NCI-H146 (cell line): Measurements from ENCODE around the gene RABGEF1.
A peak's percentile ranks its signal among the peaks of the same experiment; 100 is the strongest.
"Not testable (repeated sequence)": the region's sequence is repeated elsewhere in the genome, so short reads cannot be mapped to it uniquely, and the experiment has no call there.

Experiments used
- DNase-seq: peaks from one replicate; lab custom pipeline; 2025; lab: John Stamatoyannopoulos, UW

Gene RABGEF1

GRCh38 chr7:66765322-66766025, 24.9 kb downstream of the RABGEF1 start:
- not testable (repeated sequence) for DNase-seq

DNA sequence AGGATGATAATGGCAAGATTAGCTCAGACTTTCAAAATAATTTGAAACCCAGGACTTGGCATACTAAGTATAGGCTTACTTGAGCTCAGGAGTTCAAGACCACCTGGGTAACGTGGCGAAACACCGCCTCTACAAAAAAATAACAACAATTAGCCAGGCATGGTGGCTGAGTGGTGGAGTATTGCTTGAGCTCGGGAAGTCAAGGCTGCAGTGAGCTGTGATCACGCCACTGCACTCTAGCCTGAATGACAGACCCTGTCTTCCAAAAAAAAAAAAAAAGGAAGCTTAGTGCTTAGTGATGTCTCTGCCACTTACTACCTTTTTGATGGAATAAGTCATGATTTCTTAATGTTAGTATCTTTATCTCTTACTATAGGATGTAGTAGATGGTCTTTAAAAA, 25.5 kb downstream of the RABGEF1 start:
- no peak for DNase-seq

DNA sequence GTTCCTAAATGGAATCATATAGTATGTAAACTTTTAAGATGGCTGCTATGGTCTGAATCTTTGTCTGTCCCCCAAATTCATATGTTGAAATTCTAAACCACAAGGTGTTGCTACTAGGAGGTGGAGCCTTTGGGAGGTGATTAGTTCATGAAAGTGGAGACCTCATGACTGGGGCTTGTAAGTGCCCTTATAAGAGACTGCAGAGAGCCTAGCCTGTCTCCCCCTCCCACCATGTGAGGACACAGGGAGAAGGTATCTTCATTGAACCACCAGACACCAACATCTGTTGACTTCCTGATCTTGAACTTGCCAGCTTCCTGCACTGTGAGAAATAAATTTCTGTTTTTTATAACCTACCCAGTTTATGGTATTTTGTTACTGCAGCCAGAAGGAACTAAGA, 27.0 kb downstream of the RABGEF1 start:
- DNase-seq: not testable (repeated sequence)

GRCh38 chr7:66768865-66769832, 28.6 kb downstream of the RABGEF1 start:
- no peak for DNase-seq

DNA sequence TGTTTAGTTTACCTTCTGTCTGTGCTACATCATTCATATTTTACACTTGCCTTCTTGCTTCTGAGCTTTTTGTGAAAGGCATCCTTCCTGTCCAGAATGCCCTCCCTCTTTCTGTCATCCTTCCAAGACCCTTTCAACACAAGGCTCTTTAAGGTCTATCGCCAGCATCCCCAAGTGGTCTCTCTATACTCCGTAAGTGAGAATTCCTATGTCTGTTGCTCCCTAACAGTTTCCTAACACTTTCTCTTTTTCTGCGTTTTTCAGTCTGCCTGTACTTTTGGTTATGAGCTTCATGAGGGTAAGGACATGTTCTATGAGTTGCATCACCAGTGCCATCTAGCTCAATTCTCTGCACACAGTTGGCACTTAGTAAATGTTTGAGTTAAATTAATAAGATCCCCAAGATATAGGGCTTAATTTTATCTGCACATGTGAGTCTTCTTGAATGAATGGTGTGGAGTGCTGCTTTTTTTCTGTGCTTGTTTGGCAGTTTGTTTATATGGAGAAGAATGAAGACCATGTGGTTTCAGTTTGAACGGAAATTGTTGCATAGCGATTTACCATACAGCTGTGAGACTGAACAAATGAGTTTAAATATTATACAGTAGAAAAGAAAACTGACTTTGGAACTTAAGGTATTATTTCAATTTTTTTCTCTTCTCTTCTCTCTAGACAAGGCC, 29.4 kb downstream of the RABGEF1 start:
- no peak for DNase-seq

DNA sequence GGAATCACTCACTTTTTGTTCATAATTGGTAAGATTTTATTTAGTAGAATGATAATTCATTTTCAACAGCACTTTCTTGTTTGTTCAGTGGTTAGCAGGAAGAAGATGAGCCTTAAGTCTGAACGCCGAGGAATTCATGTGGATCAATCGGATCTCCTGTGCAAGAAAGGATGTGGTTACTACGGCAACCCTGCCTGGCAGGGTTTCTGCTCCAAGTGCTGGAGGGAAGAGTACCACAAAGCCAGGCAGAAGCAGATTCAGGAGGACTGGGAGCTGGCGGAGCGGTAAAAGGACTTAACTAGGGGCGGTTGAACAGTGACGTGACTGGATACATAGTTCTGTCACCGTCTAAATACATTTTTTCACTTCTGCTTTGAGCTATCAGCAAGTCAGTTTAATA, 31.3 kb downstream of the RABGEF1 start:
- no peak for DNase-seq

- DNase-seq: not testable (repeated sequence)
Observed at GRCh38 chr7:66773744-66774143, 33.2 kb downstream of the RABGEF1 start.

DNA sequence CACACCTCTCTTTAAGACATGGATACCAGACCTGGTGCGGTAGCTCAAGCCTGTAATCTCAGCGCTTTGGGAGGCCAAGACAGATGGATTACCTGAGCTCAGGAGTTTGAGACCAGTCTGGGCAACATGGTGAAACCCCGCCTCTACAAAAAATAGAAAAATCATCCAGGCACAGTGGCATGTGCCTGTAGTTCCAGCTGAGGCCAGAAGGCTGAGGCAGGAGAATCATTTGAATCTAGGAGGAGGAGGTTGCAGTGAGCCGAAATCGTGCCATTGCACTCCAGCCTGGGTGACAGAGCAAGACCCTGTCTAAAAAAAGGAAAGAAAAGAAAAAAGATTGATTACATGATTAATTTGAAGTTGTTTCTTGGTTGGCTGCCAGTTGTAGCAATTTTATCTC, 35.9 kb downstream of the RABGEF1 start:
- not testable (repeated sequence) for DNase-seq

GRCh38 chr7:66776800-66777442, 36.4 kb downstream of the RABGEF1 start:
- DNase-seq: no peak

- no peak for DNase-seq
Observed at GRCh38 chr7:66778201-66778600, 37.7 kb downstream of the RABGEF1 start.

DNA sequence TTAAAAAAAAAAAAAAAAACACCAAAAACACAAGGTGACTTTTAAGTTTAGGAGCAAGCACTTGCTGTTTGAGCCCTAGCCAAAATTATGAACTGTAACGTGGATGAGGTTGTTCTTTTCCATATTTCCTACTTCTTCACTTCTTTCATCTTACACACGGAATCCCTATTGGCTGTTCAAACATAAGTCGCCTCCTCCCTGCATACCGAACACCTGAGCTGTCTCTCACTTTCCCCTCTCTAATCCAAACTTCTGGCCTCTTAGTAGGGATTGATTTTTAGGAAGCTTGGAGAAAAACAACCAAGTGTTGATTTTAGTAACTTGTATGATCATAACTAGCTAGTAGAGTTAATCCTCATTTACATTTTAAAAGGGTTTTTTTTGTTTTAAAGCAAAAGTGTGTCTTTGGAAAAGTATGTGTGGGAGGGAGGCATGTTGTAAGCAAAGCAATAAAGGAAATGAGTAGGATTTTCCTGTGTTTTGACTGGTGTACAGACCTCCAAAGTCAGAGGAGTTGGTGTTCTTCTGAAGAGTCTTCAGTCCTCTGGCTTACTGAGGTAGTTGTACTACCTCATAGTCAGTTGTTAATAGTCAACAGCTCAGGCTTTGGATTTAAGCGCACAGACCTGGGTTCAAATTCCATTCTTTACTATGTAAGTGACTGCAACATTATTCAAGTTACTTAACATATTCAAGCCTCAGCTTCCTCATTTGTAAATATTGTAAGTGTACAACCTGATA, 39.3 kb downstream of the RABGEF1 start:
- DNase-seq: no peak

- DNase-seq: no peak
Observed at GRCh38 chr7:66781408-66782090, 41.0 kb downstream of the RABGEF1 start.

GRCh38 chr7:66782875-66783274, 42.3 kb downstream of the RABGEF1 start:
- peak; percentile 5 for DNase-seq

GRCh38 chr7:66783887-66784595, 43.5 kb downstream of the RABGEF1 start:
- DNase-seq: not testable (repeated sequence)

- no peak for DNase-seq
Observed at GRCh38 chr7:66790196-66790595, 49.7 kb downstream of the RABGEF1 start.

DNA sequence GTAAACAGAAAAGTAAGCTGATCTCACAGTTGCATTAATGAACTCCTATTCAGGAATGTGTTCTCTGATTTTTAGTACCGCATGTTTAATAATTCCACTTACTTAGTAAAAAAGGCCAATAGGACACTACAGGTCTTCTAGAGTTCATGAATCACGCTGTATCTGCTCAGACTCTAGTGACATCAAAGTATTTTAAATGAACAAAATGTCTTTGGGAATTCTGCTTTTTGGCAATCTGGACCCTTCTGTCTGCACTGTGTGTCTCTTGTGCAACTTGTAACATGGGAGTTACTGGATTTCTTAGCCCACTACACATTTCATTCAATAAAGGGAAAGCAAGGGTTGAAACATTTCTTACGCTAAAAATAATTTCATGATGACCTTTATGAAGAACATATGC, 50.2 kb downstream of the RABGEF1 start:
- DNase-seq: no peak

DNA sequence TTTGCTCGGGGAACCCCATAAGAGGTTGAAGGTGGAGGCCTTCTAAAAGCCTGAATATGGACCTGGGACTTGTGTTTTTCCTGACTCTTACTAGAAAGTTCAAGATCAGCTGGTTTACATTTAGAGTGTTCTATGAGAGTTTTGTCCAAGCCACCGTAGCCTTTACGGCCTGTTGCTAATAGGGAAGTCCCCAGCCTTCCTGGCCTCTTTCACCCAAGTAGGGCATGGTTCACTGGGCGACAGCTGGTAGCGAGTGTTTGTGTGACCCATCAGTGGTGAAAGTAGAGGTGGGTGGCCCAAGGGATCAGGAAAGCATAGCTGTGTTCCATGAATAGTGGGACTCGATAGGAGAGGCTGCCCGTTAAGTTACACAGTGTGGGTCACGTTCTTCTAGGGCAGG, 60.1 kb downstream of the RABGEF1 start:
- no peak for DNase-seq

- no peak for DNase-seq
Observed at GRCh38 chr7:66804001-66804400, 63.5 kb downstream of the RABGEF1 start.

GRCh38 chr7:66807736-66808135, 67.2 kb downstream of the RABGEF1 start:
- DNase-seq: no peak

GRCh38 chr7:66810716-66811115, 70.2 kb downstream of the RABGEF1 start:
- DNase-seq: no peak
